HG03575 (cell line): ENCODE measurements around the gene GABRR3.
A peak's percentile ranks its signal among the peaks of the same experiment; 100 is the strongest.

Experiments used
- ATAC-seq: cut with Tn5 transposase; IDR thresholded peaks from one replicate; pipeline ENCODE4 v1.9.1; 2021; ENCODE audit not compliant: unreplicated experiment, insufficient number of reproducible peaks, low FRiP score; ENCODE audit errors: extremely low read depth

GABRR3 gene

GRCh38 chr3:97994328-97994945 lies 40.7 kb downstream of the GABRR3 start:
- ATAC-seq: no peak

- ATAC-seq: no peak
Observed at GRCh38 chr3:97993526-97993925, 41.6 kb downstream of the GABRR3 start.

- no peak for ATAC-seq
Observed at GRCh38 chr3:97992547-97993173, 42.5 kb downstream of the GABRR3 start.

GRCh38 chr3:97991293-97991682 lies 43.8 kb downstream of the GABRR3 start:
- ATAC-seq: no peak

- no peak for ATAC-seq
Observed at GRCh38 chr3:97990624-97991292, 44.4 kb downstream of the GABRR3 start.

- no peak for ATAC-seq
Observed at GRCh38 chr3:97988784-97989568, 46.1 kb downstream of the GABRR3 start.

GRCh38 chr3:97987306-97987705 lies 47.8 kb downstream of the GABRR3 start:
- no peak for ATAC-seq

GRCh38 chr3:97983933-97984491 lies 51.1 kb downstream of the GABRR3 start:
- ATAC-seq: no peak

- ATAC-seq: no peak
Observed at GRCh38 chr3:97981886-97982285, 53.2 kb downstream of the GABRR3 start.

GRCh38 chr3:97979610-97980009 lies 55.5 kb downstream of the GABRR3 start:
- no peak for ATAC-seq

GRCh38 chr3:97975466-97975865 lies 59.6 kb downstream of the GABRR3 start:
- ATAC-seq: no peak

GRCh38 chr3:97974996-97975395 lies 60.1 kb downstream of the GABRR3 start:
- ATAC-seq: no peak

- no peak for ATAC-seq
Observed at GRCh38 chr3:97972976-97973375, 62.1 kb downstream of the GABRR3 start.

GRCh38 chr3:97971679-97972567 lies 63.2 kb downstream of the GABRR3 start, which contains the start of gene RIOX2:
Gene RIOX2 (minus strand): TSS chr3:97972431. CDS start chr3:97967593, 4,838 bp downstream.
- ATAC-seq: peak; percentile 69

- ATAC-seq: no peak
Observed at GRCh38 chr3:97970956-97971620, 64.0 kb downstream of the GABRR3 start.

GRCh38 chr3:97970156-97970555 lies 65.0 kb downstream of the GABRR3 start:
- no peak for ATAC-seq

- no peak for ATAC-seq
Observed at GRCh38 chr3:97969541-97969940, 65.6 kb downstream of the GABRR3 start.

GRCh38 chr3:97968376-97968775 lies 66.7 kb downstream of the GABRR3 start:
- no peak for ATAC-seq
